T-helper 2 cell treated with Interferon-gamma antibody and Interleukin-4, amounts not matched to agents 5 μg/mL and 100 μg/mL, for 36 hours (primary cell): Measurements from ENCODE around the gene PLLP.

ENCODE experiments used
- DNase-seq: peaks from one replicate; pipeline ENCODE4 v3.0.0; 2021; ENCODE audit warnings: low spot score
- H3K27ac Mint-ChIP-seq: one replicate; pipeline ENCODE4 v1.8.0; 2021; ENCODE audit warnings: mild to moderate bottlenecking, mixed read lengths
- H3K27me3 Mint-ChIP-seq: one replicate; pipeline ENCODE4 v1.8.0; 2021; ENCODE audit warnings: low read depth, mixed read lengths
- H3K36me3 Mint-ChIP-seq: one replicate; pipeline ENCODE4 v1.8.0; 2021; ENCODE audit warnings: low read depth, mixed read lengths
- H3K4me1 Mint-ChIP-seq: one replicate; pipeline ENCODE4 v1.8.0; 2021; ENCODE audit warnings: low read depth, mixed read lengths
- H3K4me3 Mint-ChIP-seq: one replicate; pipeline ENCODE4 v1.8.0; 2022; ENCODE audit warnings: mild to moderate bottlenecking, moderate library complexity, mixed read lengths
- H3K9me3 Mint-ChIP-seq: one replicate; pipeline ENCODE4 v1.8.0; 2021; ENCODE audit warnings: mixed read lengths

The PLLP gene

DNA sequence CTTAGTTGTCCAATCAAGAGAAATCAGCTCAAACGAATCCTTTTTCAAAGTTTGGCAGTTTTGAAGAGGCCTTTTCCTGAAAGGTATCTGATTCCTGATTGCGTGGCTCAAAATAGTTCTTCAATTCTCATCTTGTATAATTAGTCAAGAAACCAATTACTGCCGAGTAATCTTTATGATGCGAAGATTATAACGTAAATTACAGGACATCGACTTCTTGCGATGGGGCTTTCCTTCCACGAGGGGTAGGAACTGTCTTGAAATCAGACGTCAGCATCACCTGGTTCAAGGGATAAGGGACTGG, 40.1 kb downstream of the PLLP start:
- no peak for DNase-seq
- peak overlapping the region; percentile 95 for H3K4me3 Mint-ChIP-seq
- peaks cover 25% of the 10 kb centered on the region for H3K4me1 Mint-ChIP-seq
- H3K27me3 Mint-ChIP-seq, result no peaks in the 10 kb centered on the region
- H3K27ac Mint-ChIP-seq, result peak overlapping the region; percentile 94
- peaks cover 12% of the 10 kb centered on the region for H3K36me3 Mint-ChIP-seq
- no peaks in the 10 kb centered on the region for H3K9me3 Mint-ChIP-seq

DNA sequence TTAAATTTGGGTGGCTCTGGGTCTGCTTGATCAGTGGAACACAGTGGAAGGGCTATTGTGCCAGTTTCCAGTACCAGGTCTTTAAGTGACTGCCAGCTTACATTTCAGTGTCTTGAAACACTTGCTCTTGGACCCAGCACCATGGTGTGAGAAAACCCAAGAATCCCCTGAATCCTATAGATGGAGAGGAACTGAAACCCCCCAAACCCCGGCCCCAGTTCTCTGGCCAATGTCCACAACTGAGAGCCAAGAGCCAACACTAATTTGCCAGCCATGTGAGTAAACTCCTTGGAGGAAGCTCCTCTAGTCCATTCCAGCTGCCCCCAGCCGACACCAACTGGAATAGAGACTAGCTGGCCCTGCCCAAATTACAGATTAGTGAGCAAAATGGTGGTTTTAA, 41.8 kb downstream of the PLLP start:
- peaks cover 17% of the 10 kb centered on the region for H3K36me3 Mint-ChIP-seq
- no peaks in the 10 kb centered on the region for H3K27me3 Mint-ChIP-seq
- no peak overlapping the region for H3K4me3 Mint-ChIP-seq
- peaks cover 25% of the 10 kb centered on the region for H3K4me1 Mint-ChIP-seq
- H3K27ac Mint-ChIP-seq, result no peak overlapping the region
- no peaks in the 10 kb centered on the region for H3K9me3 Mint-ChIP-seq
- no peak for DNase-seq

DNA sequence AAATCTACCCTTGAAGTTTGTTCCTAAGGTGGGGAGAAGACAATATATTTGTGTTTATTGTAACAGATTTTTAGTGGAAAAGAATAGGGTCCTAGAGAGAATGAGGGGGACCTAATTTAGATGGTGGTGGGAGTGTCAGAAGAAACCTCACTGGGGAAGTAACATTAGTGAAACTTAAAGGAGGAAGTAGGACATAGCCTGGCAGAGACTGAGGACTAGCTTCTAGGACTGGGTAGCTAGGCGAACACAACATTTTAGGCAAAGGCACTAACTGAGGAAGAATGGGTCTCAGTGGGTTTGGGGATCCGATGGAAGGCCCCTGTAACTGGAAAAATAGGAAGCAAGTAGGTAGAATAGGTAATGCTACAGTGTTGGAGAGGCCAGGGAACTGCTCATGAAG, 43.6 kb downstream of the PLLP start:
- peaks cover 21% of the 10 kb centered on the region for H3K36me3 Mint-ChIP-seq
- H3K4me3 Mint-ChIP-seq, result no peak overlapping the region
- H3K27ac Mint-ChIP-seq, result no peak overlapping the region
- DNase-seq, result no peak
- no peaks in the 10 kb centered on the region for H3K27me3 Mint-ChIP-seq
- no peaks in the 10 kb centered on the region for H3K9me3 Mint-ChIP-seq
- peaks cover 24% of the 10 kb centered on the region for H3K4me1 Mint-ChIP-seq

DNA sequence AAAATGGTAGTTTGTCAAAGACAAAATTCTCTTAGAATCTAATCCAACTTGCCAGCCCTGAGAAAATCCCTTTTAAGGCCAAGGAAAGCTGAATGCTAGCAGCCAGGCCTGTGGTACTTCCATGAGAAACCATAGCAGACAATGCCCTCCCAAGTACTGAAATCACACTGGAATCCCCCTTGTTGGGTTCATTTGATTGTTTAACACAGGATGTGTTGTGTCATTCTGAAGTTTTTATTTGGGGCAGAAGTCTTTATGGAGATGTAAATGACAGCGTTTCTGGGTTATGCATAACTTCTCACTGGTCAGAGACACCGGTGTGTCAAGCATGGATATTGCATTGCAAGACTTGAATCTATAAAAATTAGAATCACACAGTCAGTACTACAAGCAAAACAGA, 45.4 kb downstream of the PLLP start:
- H3K27me3 Mint-ChIP-seq, result no peaks in the 10 kb centered on the region
- no peak overlapping the region for H3K4me3 Mint-ChIP-seq
- H3K4me1 Mint-ChIP-seq, result peaks cover 19% of the 10 kb centered on the region
- H3K36me3 Mint-ChIP-seq, result peaks cover 34% of the 10 kb centered on the region
- H3K9me3 Mint-ChIP-seq, result no peaks in the 10 kb centered on the region
- no peak for DNase-seq
- H3K27ac Mint-ChIP-seq, result no peak overlapping the region

GRCh38 chr16:57238682-57239081, 45.8 kb downstream of the PLLP start:
- Mint-ChIP-seq H3K9me3 (no peaks in the 10 kb centered on the region), H3K4me1 (peaks cover 16% of the 10 kb centered on the region), H3K27me3 (no peaks in the 10 kb centered on the region), H3K36me3 (peaks cover 38% of the 10 kb centered on the region), H3K27ac (no peak overlapping the region), H3K4me3 (no peak overlapping the region)
- DNase-seq, result no peak

DNA sequence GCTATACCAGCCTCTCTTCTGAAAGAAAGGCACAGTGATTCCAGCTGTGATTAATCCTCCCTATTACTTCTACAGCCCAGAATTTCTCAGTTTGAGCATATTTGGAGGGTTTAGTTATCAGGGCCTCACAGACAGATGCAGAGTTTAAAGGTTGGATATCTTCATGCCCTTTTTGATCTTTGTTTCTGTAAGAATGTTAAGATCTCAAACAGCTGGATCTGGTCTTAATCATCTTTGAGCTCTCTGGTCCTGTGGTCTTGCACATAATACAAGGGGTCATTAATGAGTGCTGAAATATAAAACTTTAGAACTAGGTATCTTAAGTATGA, 48.5 kb downstream of the PLLP start:
- Mint-ChIP-seq H3K4me1 (peaks cover 12% of the 10 kb centered on the region), H3K36me3 (peaks cover 53% of the 10 kb centered on the region), H3K27me3 (no peaks in the 10 kb centered on the region), H3K4me3 (no peak overlapping the region), H3K27ac (no peak overlapping the region), H3K9me3 (no peaks in the 10 kb centered on the region)
- DNase-seq, result no peak

GRCh38 chr16:57235128-57236021, 49.1 kb downstream of the PLLP start:
- Mint-ChIP-seq H3K9me3 (no peaks in the 10 kb centered on the region), H3K4me3 (no peak overlapping the region), H3K27me3 (no peaks in the 10 kb centered on the region), H3K27ac (no peak overlapping the region), H3K4me1 (peaks cover 10% of the 10 kb centered on the region), H3K36me3 (peaks cover 57% of the 10 kb centered on the region)
- peak; percentile 22 for DNase-seq

GRCh38 chr16:57234707-57235092, 49.8 kb downstream of the PLLP start:
- Mint-ChIP-seq H3K4me1 (peaks cover 10% of the 10 kb centered on the region), H3K27ac (no peak overlapping the region), H3K4me3 (no peak overlapping the region), H3K9me3 (no peaks in the 10 kb centered on the region), H3K36me3 (peaks cover 61% of the 10 kb centered on the region), H3K27me3 (no peaks in the 10 kb centered on the region)
- DNase-seq, result no peak

DNA sequence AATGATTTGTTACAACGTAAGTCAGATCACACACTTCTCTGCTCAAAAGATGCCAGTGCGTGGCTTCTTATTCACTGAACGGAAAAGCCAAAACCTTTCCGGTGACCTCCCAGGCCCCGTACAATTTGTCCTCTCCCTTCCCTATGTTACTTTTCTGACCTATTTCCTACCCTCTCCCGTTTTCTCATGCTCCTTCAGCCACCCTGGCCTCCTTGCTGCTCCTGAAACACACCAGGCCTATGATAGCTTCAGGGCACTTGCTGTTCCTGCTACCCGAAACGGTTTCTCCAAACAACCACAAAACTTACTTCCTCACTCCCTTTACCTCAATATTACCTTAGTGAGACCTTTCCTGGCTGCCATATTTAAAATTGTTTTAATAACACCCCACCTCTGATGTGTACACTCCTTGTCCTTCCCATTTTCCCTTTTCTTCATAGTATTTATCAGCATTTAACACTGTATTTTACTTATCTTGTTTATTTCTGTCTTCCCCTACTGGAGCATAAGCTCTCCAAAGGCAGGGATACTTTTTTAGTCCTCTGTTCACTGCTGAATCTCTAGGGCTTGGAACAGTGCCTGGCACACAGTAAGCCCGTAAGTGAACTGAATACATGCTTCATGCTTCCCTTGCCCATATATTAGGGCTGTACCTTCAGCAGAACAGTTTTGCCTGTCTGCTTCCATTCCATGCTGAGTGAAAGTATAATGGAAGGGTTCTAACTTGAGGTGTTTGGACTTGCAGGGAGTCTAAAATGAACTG, 50.3 kb downstream of the PLLP start:
- peaks cover 59% of the 10 kb centered on the region for H3K36me3 Mint-ChIP-seq
- DNase-seq, result no peak
- no peak overlapping the region for H3K27ac Mint-ChIP-seq
- H3K9me3 Mint-ChIP-seq, result no peaks in the 10 kb centered on the region
- H3K4me3 Mint-ChIP-seq, result no peak overlapping the region
- no peaks in the 10 kb centered on the region for H3K27me3 Mint-ChIP-seq
- H3K4me1 Mint-ChIP-seq, result peaks cover 10% of the 10 kb centered on the region

DNA sequence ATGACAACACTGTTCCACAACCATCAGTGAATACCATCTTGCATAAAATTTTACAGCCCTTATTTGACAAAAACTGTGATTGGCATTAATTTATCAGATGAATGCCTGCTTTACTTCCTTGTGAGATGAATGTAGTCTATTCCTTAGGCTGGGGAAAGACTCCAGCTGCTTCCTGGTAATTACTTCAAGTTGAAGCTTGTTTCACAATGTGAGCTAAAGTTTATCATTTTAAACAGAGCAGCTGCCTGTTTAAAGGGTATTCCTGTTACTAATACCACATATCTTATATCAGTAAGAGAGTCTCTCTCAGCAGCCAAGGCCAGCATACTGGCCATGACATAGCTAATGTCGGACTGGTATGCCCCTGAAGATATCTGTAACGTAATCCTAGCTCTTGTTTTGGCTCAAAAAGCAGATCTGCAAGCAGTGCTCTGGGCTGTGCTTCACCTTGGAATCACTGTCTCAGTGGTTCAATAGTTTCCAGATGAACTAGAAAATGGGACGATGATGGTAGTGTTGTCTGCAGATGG, 52.6 kb downstream of the PLLP start:
- Mint-ChIP-seq H3K36me3 (peaks cover 62% of the 10 kb centered on the region), H3K4me3 (no peak overlapping the region), H3K27me3 (no peaks in the 10 kb centered on the region)

GRCh38 chr16:57229079-57229478, 55.4 kb downstream of the PLLP start:
- H3K36me3 Mint-ChIP-seq, result peaks cover 51% of the 10 kb centered on the region
- H3K4me1 Mint-ChIP-seq, result no peaks in the 10 kb centered on the region
- no peaks in the 10 kb centered on the region for H3K9me3 Mint-ChIP-seq

More for the DNA sequence above, 52.6 kb downstream of the PLLP start:
- DNase-seq, result no peak
- Mint-ChIP-seq H3K4me1 (peaks cover 10% of the 10 kb centered on the region), H3K27ac (no peak overlapping the region), H3K9me3 (no peaks in the 10 kb centered on the region)

DNA sequence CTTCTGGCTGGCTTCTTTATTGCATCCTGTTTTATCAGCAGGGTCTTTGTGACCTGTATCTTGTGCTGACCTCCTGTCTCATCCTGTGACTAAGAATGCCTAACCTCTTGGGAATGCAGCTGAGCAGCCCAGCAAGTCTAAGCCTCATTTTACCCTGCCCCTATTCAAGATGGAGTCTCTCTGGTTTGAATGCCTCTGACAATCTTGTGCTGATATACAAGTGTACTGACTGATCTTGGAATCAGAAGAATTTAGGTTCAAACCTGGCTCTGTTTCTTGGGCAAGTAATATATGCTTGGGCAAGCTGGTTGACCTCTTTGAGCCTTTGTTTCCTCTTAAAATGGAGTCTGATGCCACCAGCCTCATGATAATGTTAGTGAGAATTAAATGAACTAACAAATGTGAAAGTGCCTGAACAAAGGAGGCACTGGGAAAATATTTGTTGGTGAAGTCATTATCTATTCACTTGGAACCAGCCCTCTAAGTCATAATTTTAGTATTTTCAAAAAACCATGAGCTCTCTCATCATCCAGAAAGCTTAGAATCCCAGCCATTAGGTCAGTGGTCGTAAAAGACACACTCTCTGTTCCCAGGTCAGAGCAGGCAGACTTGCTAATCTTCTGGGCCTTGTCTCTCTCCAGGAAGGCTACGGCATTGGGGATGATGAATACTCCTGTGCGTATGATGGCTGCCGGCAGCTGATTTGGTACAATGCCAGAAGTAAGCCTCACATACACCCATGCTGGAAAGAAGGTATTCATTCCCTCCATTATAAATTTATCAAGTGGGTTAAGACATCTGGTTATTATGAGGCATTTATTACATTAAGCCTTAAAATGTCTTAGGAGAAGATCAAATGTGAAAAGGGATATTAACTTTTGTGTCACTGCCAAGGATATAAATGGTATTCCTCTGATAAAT, 57.5 kb downstream of the PLLP start:
- H3K4me1 Mint-ChIP-seq, result no peaks in the 10 kb centered on the region
- H3K27me3 Mint-ChIP-seq, result no peaks in the 10 kb centered on the region
- DNase-seq, result no peak
- H3K27ac Mint-ChIP-seq, result no peak overlapping the region
- H3K36me3 Mint-ChIP-seq, result peaks cover 53% of the 10 kb centered on the region
- H3K4me3 Mint-ChIP-seq, result no peak overlapping the region
- H3K9me3 Mint-ChIP-seq, result no peaks in the 10 kb centered on the region

More at GRCh38 chr16:57229079-57229478, 55.4 kb downstream of the PLLP start:
- Mint-ChIP-seq H3K4me3 (no peak overlapping the region), H3K27me3 (no peaks in the 10 kb centered on the region), H3K27ac (no peak overlapping the region)
- DNase-seq, result no peak

DNA sequence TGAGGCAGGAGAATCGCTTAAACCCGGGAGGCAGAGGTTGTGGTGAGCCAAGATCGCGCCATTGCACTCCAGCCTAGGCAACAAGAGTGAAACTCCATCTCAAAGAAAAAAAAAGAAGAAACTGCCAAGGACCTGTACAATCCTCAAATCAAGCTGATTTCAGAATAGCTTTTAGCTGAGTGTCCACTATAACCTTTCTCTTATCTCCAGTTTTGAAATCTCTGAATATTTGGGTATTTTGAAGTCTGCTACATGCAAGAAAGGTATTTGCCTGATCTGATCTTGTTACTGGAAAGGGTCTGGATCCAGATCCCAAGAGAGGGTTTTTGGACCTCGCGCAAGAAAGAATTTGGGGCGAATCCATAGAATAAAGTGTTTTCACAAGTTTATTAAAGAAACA, 58.5 kb downstream of the PLLP start:
- no peak for DNase-seq
- H3K4me1 Mint-ChIP-seq, result no peaks in the 10 kb centered on the region
- no peak overlapping the region for H3K4me3 Mint-ChIP-seq
- H3K27me3 Mint-ChIP-seq, result no peaks in the 10 kb centered on the region
- H3K27ac Mint-ChIP-seq, result no peak overlapping the region
- no peaks in the 10 kb centered on the region for H3K9me3 Mint-ChIP-seq
- H3K36me3 Mint-ChIP-seq, result peaks cover 54% of the 10 kb centered on the region
